ENCODE measurements around the gene QKI. TPM values are rescaled to one million over a fixed set of nuclear protein-coding genes. Genes with fewer than 3 reads are reported as not detected.

Gene QKI
- total RNA-seq, 6 experiments from 2014 or later, result 47.6 to 80.8 (median 76.3) TPM

DNA sequence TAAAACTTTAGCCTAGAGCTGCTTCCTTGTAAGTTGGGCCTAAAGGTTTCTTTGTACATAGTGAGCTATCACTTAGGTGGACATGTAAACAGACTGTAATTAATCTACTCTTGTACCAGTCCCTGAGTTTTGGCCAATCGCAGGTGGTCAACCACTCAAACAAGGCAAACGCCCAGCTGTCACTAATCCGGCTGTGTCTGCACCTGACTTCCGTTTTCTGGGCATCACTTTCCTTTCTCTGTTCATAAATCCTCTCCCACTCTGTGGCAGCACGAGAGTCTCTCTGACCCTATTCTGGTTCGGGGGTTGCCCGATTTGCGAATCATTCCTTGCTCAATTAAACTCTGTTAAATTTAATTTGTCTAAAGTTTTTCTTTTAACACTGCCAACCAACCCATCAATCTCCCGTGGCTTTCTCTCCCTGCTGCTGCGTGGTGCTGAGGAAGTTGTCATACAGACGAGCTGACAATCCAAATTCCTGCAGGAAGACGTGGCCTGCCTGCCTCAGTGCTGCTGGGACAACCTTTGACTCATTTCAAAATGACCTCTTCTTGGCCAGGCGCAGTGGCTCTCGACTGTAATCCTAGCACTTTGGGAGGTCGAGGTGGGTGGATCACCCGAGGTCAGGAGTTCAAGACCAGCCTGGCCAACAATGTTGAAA is 206.3 kb downstream of the QKI start:
- DNase-seq (no peak), ATAC-seq (no peak)
- no peak overlapping the region for H3K4me3 ChIP-seq
- 66% methylated on average over 13 of the region's 16 CpGs for WGBS (ENCODE audit: insufficient coverage, low coverage, low lambda C conversion rate, missing lambda C conversion rate)
- H3K4me1 ChIP-seq, result no peaks in the 10 kb centered on the region
- H3K27ac ChIP-seq, result no peak overlapping the region
- H3K36me3 ChIP-seq, result no peaks in the 10 kb centered on the region
- no peaks in the 10 kb centered on the region for H3K27me3 ChIP-seq
- intact Hi-C loops (cut with DNase I), result no loop called here
- TF ChIP-seq, protein P1, sequence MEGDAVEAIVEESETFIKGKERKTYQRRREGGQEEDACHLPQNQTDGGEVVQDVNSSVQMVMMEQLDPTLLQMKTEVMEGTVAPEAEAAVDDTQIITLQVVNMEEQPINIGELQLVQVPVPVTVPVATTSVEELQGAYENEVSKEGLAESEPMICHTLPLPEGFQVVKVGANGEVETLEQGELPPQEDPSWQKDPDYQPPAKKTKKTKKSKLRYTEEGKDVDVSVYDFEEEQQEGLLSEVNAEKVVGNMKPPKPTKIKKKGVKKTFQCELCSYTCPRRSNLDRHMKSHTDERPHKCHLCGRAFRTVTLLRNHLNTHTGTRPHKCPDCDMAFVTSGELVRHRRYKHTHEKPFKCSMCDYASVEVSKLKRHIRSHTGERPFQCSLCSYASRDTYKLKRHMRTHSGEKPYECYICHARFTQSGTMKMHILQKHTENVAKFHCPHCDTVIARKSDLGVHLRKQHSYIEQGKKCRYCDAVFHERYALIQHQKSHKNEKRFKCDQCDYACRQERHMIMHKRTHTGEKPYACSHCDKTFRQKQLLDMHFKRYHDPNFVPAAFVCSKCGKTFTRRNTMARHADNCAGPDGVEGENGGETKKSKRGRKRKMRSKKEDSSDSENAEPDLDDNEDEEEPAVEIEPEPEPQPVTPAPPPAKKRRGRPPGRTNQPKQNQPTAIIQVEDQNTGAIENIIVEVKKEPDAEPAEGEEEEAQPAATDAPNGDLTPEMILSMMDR (IDR thresholded peaks at IDR 0.05), result no peak
- no peak for TF ChIP-seq POLR2A (IDR thresholded peaks at IDR 0.05)
- H3K9me3 ChIP-seq, result no peaks in the 10 kb centered on the region

DNA sequence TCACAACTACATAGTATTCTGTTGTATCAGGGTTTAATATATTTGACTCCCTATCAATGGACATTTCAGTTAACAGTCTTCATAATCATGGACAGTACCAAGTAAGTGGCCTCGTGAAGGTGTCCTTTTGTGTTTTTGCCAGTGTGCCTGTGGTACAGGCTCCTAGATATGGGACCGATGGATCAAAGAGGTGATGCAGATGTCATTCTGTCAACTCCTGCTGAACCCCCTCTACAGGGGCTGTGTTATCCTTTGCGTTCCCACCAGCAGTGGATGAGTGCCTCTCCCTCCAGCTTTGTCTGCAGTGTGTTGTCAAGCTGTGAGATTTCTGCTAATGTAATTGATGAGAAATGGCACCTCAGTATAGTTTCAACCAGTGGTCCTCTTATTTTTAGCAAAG is 210.7 kb downstream of the QKI start:
- H3K27ac ChIP-seq, result no peak overlapping the region
- intact Hi-C loops (cut with DNase I), result no loop called here
- ATAC-seq (no peak), DNase-seq (no peak)
- H3K4me3 ChIP-seq, result no peak overlapping the region
- no peaks in the 10 kb centered on the region for H3K4me1 ChIP-seq
- H3K9me3 ChIP-seq, result no peaks in the 10 kb centered on the region
- TF ChIP-seq, protein P1 (IDR thresholded peaks at IDR 0.05), result no peak
- TF ChIP-seq POLR2A (IDR thresholded peaks at IDR 0.05), result no peak
- WGBS (ENCODE audit: insufficient coverage, low coverage, low lambda C conversion rate, missing lambda C conversion rate), result 96% methylated on average over 3 of the region's 3 CpGs
- H3K27me3 ChIP-seq, result no peaks in the 10 kb centered on the region
- no peaks in the 10 kb centered on the region for H3K36me3 ChIP-seq

GRCh38 chr6:163626073-163626867 is 211.8 kb downstream of the QKI start:
- no peak for DNase-seq
- Histone ChIP-seq H3K4me3 (no peak overlapping the region), H3K9me3 (no peaks in the 10 kb centered on the region), H3K36me3 (no peaks in the 10 kb centered on the region), H3K4me1 (no peaks in the 10 kb centered on the region), H3K27ac (no peak overlapping the region), H3K27me3 (no peaks in the 10 kb centered on the region)
- WGBS (ENCODE audit: insufficient coverage, low coverage, low lambda C conversion rate, missing lambda C conversion rate), result 71% methylated on average over 1 of the region's 8 CpGs
- TF ChIP-seq POLR2A (IDR thresholded peaks at IDR 0.05), result no peak
- TF ChIP-seq, protein P1 (IDR thresholded peaks at IDR 0.05), result no peak
- no peak for ATAC-seq
- intact Hi-C loops (cut with DNase I), result no loop called here

DNA sequence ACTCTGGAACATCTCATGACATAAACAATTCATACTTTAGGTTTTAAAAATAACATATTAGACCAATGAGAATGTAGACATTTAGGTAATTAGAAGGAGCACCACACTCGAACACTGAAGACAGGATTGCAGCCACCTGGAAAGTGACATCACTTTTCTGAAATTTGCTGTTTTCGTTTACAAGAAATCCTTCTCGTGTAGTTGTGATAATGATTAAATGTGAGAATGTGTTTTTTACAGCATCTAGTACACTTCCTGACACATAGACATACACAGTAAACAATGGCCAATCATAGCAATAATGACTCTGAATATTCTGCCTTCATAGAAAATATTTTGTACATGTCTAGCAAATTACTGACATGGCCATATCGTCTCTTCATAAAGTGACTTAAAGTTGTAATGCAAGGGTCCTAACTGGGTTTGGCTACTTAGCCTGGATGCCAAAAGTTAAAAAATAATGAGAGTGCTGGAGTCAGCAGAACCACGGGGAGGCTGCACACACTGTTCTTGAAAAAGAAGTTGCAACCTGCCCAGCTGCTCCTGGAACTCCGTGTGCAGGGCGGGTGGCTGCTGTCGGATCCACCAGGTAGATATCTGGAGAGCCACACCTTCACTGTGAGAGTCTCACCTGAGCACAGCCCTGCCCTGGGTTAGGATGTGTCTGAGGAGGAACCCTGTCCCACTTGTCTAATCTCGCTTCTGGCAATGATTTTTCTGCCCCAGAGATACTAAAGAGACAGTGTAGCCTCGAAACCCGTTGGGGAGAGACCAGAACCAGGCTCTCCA is 212.9 kb downstream of the QKI start:
- DNase-seq (no peak), ATAC-seq (no peak)
- no peaks in the 10 kb centered on the region for H3K4me1 ChIP-seq
- H3K27ac ChIP-seq, result no peak overlapping the region
- no peaks in the 10 kb centered on the region for H3K9me3 ChIP-seq
- WGBS (ENCODE audit: insufficient coverage, low coverage, low lambda C conversion rate, missing lambda C conversion rate), result 66% methylated on average over 4 of the region's 11 CpGs
- intact Hi-C loops (cut with DNase I), result no loop called here
- TF ChIP-seq POLR2A (IDR thresholded peaks at IDR 0.05), result no peak
- TF ChIP-seq, protein P1 (IDR thresholded peaks at IDR 0.05), result no peak
- no peaks in the 10 kb centered on the region for H3K27me3 ChIP-seq
- no peak overlapping the region for H3K4me3 ChIP-seq
- no peaks in the 10 kb centered on the region for H3K36me3 ChIP-seq

Data from right lobe of liver (tissue), 6 donors.